HT-29 (cell line): Measurements from ENCODE around the gene RARB. TPM values are rescaled to one million over a fixed set of nuclear protein-coding genes. Genes with fewer than 3 reads are reported as not detected.

Source experiments
- DNase-seq: peaks from one replicate; pipeline ENCODE4 v3.0.0-alpha.2; 2015; ENCODE audit warnings: low spot score
- total RNA-seq: library from RNA; depleted of rRNA; stranded (reverse); fragments of >200 nt; shearing (Covaris generic); gene quantifications from 2 replicates; pipeline ENCODE4 v1.2.3, GENCODE V29; 2014

RARB gene
- total RNA-seq, 1 experiment from 2014 or later: not detected

DNA sequence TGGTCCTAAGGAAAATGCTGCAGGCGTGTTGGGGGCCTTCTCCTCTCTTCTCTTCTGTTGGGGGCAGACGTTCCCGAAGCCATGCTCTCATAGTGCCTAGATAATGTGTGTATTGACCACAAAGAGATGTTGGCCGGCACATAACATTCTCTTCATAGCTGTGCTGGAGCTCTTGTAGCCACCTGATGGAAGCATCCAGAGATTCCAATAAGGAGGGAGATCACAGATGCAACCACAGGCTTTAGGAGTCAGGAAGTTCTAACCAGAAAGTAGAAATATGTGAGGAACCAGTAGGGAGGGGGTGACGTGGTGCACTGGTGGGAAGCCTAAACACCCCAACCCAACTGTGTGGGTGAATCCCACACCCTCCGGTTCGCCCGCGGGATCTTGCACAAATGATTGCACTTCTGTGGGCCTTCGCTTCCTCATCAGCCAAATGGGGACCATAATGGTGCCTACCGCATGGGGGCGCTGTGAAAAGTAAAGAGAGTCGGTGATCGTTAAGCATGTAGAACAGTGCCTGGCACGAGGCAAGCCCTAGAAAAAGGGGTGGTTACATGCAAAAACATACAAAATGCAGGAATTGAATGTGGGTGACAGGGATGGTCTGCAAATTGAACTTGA is 148.9 kb downstream of the RARB start:
- no peak for DNase-seq

DNA sequence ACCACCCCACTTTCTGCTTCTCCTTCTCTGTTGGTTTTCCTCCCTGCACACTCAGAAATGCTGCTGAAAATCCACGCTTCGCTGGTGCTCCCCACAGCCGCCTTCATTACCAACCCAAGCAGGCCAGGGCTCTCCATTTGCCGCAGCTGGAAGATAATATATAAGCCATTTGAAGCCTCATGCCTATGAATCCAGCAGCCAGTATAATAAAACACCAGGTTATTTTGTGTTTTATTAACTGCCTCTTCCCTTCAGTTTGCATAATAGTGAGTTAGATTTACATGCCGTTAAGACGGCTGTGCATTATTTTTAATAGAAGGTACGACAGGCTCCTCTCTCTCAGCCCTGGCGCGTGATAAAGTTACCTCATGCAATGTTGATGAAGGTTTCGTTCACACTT is 150.0 kb downstream of the RARB start:
- no peak for DNase-seq

DNA sequence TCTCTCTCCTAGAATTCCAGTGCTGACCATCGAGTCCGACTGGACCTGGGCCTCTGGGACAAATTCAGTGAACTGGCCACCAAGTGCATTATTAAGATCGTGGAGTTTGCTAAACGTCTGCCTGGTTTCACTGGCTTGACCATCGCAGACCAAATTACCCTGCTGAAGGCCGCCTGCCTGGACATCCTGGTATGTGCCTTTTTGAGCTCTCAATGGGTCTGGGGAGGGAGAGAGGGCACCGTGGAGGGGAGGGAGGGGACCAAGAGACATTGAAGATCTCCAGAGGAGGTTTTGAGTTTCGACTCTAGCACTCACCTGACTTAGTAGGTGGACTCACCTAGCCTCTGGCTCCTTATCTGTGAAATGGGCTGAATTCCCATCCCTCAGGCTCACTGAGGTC is 152.5 kb downstream of the RARB start:
- no peak for DNase-seq

DNA sequence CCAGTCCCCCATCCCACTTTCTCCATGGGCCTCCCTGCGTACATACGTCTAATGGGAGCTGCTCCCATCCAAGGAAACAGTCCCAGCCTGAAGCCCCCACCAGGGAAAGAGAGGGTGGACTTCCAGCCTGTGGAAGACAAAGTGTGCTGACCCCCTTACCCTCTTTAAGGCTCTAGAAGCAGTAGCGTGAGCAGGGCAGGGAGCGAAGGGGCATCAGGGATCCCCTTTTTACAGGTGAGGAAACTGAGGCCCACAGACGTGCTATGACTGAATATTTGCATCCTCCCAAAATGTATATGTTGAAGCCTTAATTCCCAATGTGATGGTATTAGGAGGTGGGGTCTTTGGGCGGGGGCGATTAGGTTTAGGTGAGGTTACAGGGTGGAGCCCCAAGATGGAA is 153.3 kb downstream of the RARB start:
- no peak for DNase-seq

DNA sequence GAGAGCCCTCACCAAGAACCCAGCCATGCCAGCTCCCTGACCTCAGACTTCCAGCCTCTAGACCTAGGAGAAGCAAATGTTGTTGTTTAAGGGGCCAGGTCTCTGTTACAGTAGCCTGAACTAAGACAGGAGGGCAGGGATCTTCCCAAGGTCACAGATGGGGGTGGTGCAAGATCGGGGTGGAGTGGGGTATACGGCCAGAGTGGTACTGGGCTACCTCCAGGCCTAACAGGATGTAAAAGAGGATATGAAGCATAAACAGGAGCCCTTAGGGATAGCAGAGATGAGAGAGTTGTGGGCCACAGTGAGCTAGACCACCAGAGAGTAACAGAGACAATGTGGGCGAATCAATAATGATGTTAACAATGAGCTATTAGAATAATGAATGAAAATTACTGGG is 153.8 kb downstream of the RARB start:
- DNase-seq: no peak

DNA sequence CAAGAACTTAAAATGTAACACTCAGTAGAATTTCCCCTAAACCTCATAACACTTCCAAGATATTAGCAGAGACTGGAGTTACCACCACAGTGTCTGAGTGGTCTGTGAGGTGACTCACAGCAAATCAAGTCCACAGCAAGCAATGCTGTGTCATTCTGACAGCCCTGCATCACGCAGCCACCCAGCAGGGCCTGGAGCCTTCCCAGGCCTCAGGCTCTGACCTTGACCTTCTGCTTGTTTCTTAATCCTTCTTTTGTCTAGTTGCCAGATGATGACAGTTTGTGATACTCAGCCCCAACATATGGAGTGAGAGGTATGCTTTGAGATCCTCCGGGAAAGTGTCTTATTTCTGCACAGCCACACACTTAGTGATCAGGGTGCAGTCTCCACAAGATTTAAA is 154.2 kb downstream of the RARB start:
- no peak for DNase-seq

DNA sequence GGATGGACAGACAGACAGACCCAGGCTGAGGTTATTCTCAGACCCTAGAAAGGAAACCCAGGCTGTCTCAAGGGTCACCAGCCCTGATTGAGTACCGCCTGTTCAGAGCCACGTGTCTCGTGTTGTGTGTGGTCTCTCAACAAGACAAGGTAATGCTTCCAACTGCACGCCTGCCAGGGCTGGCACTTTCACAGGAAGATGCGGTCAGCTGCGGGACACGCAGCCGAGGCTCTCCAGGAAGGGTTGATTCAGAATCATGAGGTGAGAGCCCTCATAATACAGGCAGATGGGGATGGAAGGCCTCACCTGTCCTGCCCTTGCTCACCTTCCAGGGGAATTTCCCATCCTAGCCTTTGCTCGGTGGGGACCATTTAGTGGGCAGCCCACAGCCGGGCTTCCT is 155.3 kb downstream of the RARB start:
- no peak for DNase-seq

DNA sequence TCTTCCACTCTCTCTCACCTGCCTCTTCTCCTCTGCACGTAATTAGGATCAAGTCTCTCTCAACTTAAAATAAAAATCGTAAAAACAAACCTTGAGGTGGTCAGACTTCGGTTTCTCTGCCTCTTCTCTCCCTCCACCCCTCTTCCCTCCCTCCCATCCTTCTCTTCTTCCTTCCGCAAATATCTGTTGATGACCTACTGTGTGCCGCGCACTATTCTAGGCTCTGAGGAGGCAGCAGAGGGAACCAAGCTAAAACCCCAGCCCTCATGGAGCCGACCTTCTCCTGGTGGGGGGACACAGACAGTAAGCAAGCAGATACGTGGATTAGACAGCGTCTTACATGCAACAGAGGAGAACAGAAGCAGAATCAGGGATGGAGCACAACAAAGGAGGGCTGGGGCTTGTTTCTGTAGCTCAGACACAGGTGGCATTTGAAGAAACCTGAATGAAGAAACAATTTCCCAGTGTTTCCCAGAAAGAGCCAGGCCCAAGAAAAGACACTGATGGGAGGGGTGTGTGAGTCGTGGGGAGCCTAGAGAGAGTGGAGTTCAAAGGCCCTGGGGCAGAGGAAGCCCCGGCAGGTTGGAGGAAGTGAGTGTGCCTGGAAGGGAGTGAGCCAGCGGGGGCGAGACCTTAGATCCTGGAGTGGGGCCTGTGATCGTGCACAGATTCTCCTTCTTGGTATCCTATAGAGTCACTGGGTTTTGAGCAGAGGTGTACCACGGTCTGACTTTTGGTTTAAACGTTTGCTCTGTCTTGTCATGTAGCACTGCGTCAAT is 156.1 kb downstream of the RARB start:
- no peak for DNase-seq

DNA sequence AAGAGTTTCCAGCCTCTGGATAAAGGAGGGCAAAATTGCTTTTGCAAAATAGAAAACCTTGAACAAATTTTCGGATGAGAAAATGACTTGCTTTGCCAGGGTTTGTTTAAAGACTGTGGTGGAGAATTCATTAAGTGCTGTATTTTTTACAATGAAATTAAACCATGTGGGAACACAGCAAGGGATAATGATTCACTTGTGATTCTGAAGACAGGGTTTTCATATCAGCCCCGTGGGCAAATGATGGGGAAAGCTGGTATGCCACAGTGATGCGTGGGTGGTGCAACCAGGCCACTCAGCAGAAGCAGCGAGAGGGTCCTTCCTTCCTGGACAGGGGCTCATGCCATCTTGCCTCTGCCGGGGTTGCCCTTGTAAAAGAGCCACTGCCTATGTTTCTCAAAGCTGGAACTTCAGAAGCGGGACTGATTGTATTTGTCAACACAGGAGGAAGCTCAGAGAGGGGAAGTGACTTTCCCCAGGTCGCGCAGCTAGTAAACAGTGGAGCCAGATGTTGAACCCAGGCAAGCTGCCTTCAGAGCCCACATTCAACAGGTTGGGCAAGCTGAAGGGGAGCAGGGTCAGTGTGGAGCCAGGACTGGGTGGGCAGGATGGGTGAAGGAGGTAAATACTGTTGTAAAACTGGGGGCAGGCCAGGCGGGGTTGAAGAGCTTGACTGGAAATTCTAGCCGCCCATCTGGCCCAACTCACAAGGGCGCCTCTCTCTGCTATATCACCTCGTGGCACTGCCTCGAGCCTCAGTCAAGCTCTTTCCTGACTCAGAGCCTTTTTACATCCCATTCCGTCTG is 157.5 kb downstream of the RARB start:
- DNase-seq: no peak

DNA sequence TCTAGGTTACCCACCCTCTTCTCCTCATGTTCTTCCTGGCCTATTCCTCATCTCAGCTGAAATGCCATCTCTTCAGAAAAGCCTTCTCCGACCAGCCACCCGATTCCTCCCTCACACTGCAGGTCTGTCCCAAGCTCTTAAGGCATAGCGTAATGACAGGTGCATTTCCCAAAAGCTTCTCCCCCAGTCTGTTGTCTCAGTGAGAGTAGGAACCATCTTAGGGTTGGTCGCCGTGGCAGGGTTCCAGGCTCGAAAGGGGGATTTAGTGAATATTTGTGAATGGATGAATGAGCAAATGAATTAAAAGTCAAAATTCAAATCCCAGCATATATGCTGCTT is 158.1 kb downstream of the RARB start:
- no peak for DNase-seq

DNA sequence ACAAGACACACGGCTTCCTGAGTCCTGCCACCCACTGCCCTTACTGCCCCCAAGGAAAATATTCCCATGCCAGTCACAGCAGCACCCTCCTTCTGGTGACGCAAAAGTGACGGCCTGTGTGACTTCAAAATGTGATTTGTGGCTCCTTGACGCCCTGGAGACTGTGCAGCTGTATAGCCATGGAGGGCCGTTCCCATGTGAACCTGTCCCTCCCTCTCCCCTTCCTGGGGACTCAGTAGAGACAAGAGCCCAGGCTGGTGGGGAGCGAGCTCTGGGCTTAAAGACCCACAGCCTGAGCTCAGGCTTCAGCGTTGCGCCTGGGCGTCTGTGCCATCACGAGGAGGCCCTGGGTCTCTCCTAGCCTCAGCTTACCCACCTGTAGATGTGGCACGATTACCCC is 158.5 kb downstream of the RARB start:
- DNase-seq: no peak

DNA sequence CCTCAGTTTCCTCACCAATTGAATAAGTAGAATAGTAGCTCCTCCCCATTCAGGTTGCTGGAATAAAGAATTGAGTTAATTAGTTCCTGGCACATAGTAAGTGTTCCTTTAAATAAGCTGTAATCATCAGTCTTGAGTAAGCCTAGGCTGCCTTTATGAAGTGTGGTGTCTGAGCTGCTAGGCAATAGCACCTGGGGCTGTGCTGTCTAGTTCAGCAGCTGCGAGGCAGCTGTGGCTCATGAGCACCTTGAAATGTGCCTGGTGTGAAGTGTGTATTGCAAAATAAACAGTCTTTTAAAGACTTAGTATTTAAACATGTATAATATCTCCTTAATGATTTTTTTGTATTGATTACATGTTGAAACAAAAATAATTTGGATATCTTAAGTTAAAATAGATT is 159.0 kb downstream of the RARB start:
- no peak for DNase-seq

DNA sequence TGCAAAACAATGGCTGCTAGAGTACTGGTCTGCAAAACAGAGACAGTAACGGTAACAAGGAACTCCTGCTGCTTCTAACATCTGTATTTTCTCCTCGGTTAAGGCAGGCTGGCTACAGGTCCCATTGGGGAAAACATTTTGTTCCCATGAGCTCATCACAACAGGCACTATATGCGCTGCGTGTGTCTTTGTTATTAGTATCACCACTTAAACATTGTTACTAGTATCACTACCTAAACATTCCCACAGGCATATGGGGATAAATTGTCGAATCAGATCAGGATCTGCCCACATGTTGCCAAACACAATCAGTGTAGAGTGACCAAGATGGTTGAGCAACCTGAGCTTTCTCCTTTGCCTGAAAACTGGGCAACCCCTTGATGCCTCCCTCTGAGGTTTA is 159.5 kb downstream of the RARB start:
- DNase-seq: no peak

DNA sequence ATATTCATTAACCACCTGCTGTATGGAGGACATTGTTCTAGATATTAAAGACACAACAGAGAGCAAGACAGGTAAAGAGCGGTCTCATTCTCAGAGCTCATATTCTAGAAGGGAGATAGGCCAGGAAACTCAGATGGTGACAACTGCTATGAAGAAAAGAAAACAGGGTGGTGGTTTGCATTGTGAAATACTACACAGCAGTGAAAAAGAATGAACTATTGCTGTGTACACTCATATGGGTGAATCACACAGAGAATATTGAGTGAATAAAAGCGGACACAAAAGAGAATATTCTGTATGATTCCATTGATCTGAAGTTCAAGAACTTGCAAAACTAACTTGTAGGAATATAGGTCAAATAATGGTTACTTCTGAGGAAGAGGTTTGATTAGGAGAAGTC is 159.9 kb downstream of the RARB start:
- DNase-seq: no peak

DNA sequence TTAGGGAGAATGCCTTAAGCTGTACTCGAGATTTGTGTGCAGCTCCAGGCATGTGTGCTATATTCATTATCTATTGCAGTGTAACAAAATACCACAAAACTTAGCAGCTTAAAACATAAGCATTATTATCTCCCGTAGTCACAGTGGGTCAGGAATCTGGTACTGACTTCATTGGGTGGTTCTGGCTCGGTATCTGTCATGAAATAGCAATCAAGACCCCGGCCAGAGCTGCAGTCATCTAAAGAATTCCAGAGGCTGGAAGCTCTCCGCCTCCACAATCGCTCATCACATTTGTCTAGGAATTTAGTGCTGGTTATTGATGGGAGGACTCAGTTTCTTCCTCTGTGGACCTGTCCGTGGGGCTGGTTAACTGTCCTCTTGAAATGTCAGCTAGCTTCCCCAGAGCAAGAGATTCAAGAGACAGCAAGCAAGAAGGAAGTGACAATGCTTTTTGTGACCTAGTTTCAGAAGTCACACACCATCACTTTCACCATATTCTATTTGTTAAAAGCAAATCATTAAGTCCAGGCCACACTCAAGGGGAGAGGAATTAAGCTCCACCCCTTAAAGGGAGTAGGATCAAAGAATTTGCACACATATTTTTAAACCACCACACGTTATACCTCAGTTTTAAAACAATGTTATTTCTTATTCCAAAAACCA is 160.5 kb downstream of the RARB start:
- DNase-seq: no peak

DNA sequence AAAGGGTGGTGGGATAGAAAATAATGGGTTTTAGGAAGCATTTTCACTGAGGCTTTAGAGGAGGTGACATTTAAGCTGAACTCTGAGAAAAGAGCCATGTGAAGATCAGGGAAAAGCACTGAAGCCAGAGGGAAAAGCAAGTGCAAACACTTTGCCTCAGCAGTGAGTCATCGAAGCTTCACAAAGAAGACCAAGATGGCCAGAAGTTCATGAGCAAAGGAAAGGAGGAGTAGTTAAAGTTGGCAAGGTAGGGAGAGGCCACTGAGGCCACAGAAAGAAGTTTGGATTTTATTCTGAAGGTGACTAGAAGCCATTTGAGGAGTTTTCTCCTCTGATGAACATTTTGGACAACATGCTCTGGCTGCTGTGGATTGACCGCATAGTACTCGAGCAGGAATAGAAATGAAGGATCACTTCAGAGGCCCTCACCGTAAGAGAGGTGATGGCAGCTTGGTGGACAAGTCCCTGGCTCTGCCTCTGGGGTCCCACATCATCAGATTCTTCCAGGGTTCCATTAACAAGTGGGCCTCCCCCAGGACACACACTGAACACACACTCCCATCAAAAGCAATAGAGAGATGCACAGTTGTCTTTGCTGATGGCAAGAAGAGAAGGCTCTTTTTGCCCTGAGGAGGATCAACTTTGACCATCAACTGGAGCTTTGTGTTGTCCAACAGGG is 161.2 kb downstream of the RARB start:
- no peak for DNase-seq

DNA sequence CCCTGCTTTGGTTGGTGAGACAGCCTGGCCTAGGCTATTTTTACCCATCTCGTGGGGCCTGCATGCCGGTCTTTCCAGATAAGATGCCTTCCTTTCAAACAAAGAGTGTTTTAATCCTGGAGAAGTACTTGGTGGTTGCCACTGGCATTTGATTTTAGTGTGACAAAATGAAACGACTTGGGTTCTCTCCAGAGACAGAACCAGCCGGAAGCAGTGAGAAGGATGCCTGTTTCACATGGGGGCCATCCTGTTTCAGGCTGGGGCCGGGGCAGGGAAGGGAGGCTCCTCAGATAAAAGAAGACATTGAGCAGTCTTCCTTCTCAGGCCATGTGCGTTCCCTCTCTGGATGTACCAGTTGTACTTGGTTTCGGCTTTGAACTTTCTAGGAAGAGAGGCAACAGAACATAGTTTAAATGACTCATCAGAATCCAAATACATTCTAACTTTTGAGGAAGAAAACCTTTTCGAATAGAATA is 161.8 kb downstream of the RARB start:
- no peak for DNase-seq

DNA sequence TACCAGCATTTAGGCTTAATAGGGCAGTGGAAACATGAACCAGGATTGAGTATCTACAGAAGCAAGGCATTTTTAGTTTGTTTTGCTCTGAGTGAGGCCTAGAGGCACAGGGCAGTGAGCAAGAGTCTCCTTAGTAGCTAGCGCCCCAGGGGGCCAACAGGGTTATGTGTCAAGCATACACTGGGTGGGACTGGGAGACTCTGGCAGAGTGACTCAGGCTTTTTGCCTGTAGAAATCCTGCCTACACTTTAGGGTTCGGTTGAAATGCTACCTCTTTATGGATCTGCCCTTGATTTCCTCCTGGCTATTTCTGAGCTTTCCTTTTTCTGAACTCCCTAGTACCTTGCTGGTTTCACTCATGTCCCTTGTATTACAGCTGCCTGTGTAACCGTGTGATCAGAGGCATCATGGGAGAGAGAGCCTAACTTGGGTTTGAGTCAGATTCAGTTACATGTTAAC is 164.5 kb downstream of the RARB start:
- DNase-seq: no peak

DNA sequence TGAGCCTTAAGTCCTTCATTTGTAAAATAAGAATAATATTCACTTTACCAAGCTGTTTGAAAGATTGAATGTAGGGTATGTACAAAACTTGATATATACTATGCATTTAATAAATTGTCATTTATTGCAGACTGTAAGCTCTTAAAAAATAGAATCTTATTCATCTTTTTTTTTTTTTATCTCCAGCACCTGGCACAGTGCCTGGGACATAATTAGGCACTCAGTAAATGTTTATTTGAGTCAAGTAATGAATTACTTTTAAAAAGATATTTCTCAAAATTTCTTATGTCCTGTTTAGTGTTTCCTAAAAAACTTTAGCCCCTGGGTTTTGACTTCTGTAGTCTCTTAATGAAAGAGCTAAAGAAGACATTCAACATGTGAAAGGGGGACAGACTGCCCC is 164.9 kb downstream of the RARB start:
- no peak for DNase-seq

DNA sequence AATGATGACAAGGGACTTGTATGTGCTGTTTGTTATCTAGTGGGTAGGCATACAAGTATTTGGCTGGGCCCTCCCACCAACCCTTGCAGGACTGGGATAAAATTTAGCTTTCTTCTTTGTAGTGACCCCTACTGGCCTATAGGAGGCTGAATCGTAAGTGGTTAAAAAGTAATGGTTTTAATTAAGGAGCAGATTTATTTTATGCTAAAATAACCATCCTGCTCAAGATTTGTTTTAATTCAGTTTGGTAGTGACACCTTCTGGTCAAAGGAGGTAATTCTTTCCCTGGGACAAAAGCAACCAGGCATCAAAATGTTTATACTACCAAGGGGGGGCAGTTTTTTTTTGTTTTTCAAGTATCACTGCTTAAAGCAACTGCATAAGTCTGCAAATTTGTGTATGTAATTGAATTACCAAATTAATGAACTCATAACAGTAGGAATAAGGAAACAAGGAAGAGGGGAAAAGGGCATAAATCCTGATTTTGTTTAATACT is 166.0 kb downstream of the RARB start:
- peak; percentile 52 for DNase-seq

DNA sequence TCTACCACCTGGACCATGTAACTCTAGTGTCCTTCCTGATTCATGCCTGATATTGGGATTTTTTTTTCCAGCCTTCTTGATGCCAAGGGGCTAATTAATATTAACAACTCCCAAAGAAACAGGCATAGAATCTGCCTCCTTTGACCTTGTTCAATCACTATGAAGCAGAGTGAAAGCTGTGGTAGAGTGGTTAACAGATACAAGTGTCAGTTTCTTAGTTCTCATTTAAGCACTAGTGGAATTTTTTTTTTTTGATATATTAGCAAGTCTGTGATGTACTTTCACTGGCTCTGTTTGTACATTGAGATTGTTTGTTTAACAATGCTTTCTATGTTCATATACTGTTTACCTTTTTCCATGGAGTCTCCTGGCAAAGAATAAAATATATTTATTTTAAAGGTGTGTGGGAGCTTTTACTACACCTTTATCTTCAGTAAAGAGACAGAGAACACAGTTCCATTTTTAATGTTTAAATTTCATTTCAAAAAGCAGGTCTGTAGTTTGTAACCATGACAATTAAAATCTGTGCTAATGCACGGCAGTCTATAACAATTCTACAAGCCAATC is 169.6 kb downstream of the RARB start:
- no peak for DNase-seq
